Measurements from ENCODE around the gene NBL1. TPM values are rescaled to one million over a fixed set of nuclear protein-coding genes. Genes with fewer than 3 reads are reported as not detected.
A peak's percentile ranks its signal among the peaks of the same experiment; 100 is the strongest.

NBL1 gene
- total and polyA plus RNA-seq, 9 of the 15 experiments (the other 6 are each of a cell fraction or from before 2014, with no cell fraction given) = 0.10 to 3.7 (median 1.8) TPM; not detected in 1

DNA sequence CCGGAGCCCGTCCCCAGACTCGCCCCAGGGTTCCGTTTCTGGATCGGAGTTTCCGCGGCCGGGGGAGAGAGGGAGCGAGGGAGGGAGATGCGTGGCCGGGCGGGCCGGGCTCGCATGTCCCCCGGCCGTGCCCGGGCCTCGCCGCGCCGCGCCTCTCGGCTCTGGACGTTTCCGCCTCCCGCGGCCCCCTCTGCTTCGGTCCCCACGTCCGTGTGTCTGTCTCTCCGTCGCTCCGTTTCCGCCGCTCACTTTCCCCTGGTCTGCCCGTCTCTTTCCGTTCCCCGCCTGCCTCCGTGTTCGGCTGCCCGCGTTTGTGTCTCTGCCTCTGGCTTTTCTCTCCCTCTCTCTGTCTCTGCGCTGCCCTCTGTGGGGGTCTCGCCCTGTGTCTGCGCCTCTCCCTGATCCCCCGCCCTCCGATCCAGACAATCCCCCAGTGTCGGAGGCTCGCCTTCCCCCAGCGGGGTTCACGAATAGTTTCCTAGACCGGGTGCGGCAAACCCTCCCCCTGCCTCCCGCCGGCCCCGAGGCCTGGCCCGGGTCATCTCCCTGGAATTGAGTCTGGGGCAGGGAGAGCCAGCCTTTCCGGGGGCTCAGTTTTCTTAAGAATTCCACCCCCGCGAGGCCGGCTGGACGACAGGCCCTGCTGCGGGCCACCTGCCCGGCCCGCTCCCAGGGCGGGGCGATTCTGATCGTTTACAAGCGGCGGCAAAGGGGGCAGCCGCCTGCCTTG, 735 bp downstream of the NBL1 start:
- peak overlapping the region; percentile 34; the same call in 1 of the 2 replicates for H3K4me3 ChIP-seq
- H3K9me3 ChIP-seq (replicated peaks; ENCODE audit: control insufficient read depth, insufficient read depth, low read depth, low read length) = no peaks in the 10 kb centered on the region
- H3K27ac ChIP-seq (ENCODE audit: extremely low read depth, low read depth, low read length) = no peak overlapping the region
- peak in 1 of 4 experiments; percentile 37 for DNase-seq (ENCODE audit: extremely low read depth in 1 of 4, low spot score in 3 of 4)
- CTCF ChIA-PET (ENCODE audit: low intra/inter-chr PET ratio) = no interaction called here
- ATAC-seq = no peak; the same call in 2 of the 3 replicates
- no peaks in the 10 kb centered on the region for H3K9me1 ChIP-seq (ENCODE audit: control insufficient read depth, insufficient read depth, low read length)
- no TSS peak for BruUV-seq (replicated peaks)
- peaks cover 3% of the 10 kb centered on the region; the same call in 1 of the 2 replicates for H4K20me1 ChIP-seq (replicated peaks; ENCODE audit: control insufficient read depth, insufficient read depth, low read length)
- H2AFZ ChIP-seq (ENCODE audit: low read depth, low read length) = peak overlapping the region; percentile 41
- intact Hi-C loops (cut with micrococcal nuclease) = loop anchor here (5.0 to 10.0 kb wide), 2 partner anchors 158 to 180 kb away; partner anchors contain the start of gene CAPZB
- H3K36me3 ChIP-seq (ENCODE audit: control insufficient read depth, insufficient read depth, low read length) = no peaks in the 10 kb centered on the region
- peak overlapping the region; percentile 54 for H3K4me2 ChIP-seq (ENCODE audit: insufficient read depth, low read length)
- H3K4me1 ChIP-seq (replicated peaks in 1 of 2; ENCODE audit: control insufficient read depth in 2 of 2, insufficient read depth in 2 of 2, low read length in 2 of 2) = peaks cover 0 to 36% of the 10 kb centered on the region in 2 experiments; a peak in 3 of 5 replicates
- WGBS (ENCODE audit: insufficient coverage, low coverage, missing lambda C conversion rate) = 24% methylated on average over 48 of the region's 71 CpGs
- POLR2A ChIA-PET = interaction anchor here (0.6 kb wide), 1 partner anchor 254 kb away, joined by 3 read pairs; no protein-coding TSS in a partner anchor
- H3K9ac ChIP-seq (ENCODE audit: insufficient read depth in 1 of 2, low read depth in 2 of 2, low read length in 2 of 2) = peak overlapping the region in 1 of 2 experiments; percentile 85; a peak in 2 of 4 replicates
- FAIRE-seq = no peak
- H3K79me2 ChIP-seq (ENCODE audit: control insufficient read depth, insufficient read depth, low read length) = no peaks in the 10 kb centered on the region
- peaks cover 16 to 39% of the 10 kb centered on the region in 2 experiments; a peak in 4 of 5 replicates for H3K27me3 ChIP-seq (ENCODE audit: control insufficient read depth in 2 of 2, insufficient read depth in 2 of 2, low read length in 2 of 2)
- in situ Hi-C loops (cut with MboI) = no loop called here
- TF ChIP-seq, protein P1, sequence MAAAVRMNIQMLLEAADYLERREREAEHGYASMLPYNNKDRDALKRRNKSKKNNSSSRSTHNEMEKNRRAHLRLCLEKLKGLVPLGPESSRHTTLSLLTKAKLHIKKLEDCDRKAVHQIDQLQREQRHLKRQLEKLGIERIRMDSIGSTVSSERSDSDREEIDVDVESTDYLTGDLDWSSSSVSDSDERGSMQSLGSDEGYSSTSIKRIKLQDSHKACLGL (CRISPR knock-in tag; IDR thresholded peaks at IDR 0.05; ENCODE audit: borderline replicate concordance, poor library complexity, severe bottlenecking) = no peak
- TF ChIP-seq ZNF445 (CRISPR knock-in tag; IDR thresholded peaks at IDR 0.05; ENCODE audit: low read depth) = no peak
- TF ChIP-seq, protein P2, sequence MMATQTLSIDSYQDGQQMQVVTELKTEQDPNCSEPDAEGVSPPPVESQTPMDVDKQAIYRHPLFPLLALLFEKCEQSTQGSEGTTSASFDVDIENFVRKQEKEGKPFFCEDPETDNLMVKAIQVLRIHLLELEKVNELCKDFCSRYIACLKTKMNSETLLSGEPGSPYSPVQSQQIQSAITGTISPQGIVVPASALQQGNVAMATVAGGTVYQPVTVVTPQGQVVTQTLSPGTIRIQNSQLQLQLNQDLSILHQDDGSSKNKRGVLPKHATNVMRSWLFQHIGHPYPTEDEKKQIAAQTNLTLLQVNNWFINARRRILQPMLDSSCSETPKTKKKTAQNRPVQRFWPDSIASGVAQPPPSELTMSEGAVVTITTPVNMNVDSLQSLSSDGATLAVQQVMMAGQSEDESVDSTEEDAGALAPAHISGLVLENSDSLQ (IDR thresholded peaks at IDR 0.05) = no peak
- TF ChIP-seq ZBTB7A (IDR thresholded peaks at IDR 0.05; ENCODE audit: borderline replicate concordance, control insufficient read depth, low read depth, low read length) = peak; percentile 48; the same call in 1 of the 2 replicates
- TF ChIP-seq FOSL1 (tag; conservative IDR thresholded peaks at IDR 0.05) = no peak
- no peak for TF ChIP-seq GATA2 (CRISPR knock-in tag; IDR thresholded peaks at IDR 0.05)
- TF ChIP-seq ZNF143 (CRISPR knock-in tag; IDR thresholded peaks at IDR 0.05) = no peak
- no peak for TF ChIP-seq RHOXF2B (CRISPR knock-in tag; conservative IDR thresholded peaks at IDR 0.05)
- TF ChIP-seq, protein P3, sequence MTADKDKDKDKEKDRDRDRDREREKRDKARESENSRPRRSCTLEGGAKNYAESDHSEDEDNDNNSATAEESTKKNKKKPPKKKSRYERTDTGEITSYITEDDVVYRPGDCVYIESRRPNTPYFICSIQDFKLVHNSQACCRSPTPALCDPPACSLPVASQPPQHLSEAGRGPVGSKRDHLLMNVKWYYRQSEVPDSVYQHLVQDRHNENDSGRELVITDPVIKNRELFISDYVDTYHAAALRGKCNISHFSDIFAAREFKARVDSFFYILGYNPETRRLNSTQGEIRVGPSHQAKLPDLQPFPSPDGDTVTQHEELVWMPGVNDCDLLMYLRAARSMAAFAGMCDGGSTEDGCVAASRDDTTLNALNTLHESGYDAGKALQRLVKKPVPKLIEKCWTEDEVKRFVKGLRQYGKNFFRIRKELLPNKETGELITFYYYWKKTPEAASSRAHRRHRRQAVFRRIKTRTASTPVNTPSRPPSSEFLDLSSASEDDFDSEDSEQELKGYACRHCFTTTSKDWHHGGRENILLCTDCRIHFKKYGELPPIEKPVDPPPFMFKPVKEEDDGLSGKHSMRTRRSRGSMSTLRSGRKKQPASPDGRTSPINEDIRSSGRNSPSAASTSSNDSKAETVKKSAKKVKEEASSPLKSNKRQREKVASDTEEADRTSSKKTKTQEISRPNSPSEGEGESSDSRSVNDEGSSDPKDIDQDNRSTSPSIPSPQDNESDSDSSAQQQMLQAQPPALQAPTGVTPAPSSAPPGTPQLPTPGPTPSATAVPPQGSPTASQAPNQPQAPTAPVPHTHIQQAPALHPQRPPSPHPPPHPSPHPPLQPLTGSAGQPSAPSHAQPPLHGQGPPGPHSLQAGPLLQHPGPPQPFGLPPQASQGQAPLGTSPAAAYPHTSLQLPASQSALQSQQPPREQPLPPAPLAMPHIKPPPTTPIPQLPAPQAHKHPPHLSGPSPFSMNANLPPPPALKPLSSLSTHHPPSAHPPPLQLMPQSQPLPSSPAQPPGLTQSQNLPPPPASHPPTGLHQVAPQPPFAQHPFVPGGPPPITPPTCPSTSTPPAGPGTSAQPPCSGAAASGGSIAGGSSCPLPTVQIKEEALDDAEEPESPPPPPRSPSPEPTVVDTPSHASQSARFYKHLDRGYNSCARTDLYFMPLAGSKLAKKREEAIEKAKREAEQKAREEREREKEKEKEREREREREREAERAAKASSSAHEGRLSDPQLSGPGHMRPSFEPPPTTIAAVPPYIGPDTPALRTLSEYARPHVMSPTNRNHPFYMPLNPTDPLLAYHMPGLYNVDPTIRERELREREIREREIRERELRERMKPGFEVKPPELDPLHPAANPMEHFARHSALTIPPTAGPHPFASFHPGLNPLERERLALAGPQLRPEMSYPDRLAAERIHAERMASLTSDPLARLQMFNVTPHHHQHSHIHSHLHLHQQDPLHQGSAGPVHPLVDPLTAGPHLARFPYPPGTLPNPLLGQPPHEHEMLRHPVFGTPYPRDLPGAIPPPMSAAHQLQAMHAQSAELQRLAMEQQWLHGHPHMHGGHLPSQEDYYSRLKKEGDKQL (CRISPR knock-in tag; IDR thresholded peaks at IDR 0.05; ENCODE audit: borderline replicate concordance) = no peak
- TF ChIP-seq HMGN3 (IDR thresholded peaks at IDR 0.05; ENCODE audit: borderline replicate concordance, extremely low read depth, insufficient read length, low read depth, low read length) = no peak
- TF ChIP-seq, protein P4, sequence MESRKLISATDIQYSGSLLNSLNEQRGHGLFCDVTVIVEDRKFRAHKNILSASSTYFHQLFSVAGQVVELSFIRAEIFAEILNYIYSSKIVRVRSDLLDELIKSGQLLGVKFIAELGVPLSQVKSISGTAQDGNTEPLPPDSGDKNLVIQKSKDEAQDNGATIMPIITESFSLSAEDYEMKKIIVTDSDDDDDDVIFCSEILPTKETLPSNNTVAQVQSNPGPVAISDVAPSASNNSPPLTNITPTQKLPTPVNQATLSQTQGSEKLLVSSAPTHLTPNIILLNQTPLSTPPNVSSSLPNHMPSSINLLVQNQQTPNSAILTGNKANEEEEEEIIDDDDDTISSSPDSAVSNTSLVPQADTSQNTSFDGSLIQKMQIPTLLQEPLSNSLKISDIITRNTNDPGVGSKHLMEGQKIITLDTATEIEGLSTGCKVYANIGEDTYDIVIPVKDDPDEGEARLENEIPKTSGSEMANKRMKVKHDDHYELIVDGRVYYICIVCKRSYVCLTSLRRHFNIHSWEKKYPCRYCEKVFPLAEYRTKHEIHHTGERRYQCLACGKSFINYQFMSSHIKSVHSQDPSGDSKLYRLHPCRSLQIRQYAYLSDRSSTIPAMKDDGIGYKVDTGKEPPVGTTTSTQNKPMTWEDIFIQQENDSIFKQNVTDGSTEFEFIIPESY (CRISPR knock-in tag; IDR thresholded peaks at IDR 0.05) = no peak
